ENCODE data around the gene PRKRA.

Gene PRKRA

GRCh38 chr2:178412047-178412446, 38.9 kb downstream of the PRKRA start:
- no peak for DNase-seq (ENCODE audit: extremely low spot score)
- POLR2A ChIA-PET, result no interaction called here
- CTCF ChIA-PET, result interaction anchor here (0.7 kb wide), 1 partner anchor 813 kb away, joined by 3 read pairs; no protein-coding TSS in a partner anchor
- TF ChIP-seq TARDBP (IDR thresholded peaks at IDR 0.05) (no peak), BHLHE40 (IDR thresholded peaks at IDR 0.05; ENCODE audit: borderline replicate concordance) (no peak), CTBP1 (IDR thresholded peaks at IDR 0.05; ENCODE audit: borderline replicate concordance) (no peak), LEF1 (IDR thresholded peaks at IDR 0.05; ENCODE audit: borderline replicate concordance) (no peak), HDGF (IDR thresholded peaks at IDR 0.05; ENCODE audit: borderline replicate concordance) (no peak), FOXK2 (IDR thresholded peaks at IDR 0.05) (no peak), FOXM1 (IDR thresholded peaks at IDR 0.05; ENCODE audit: borderline replicate concordance) (no peak), PKNOX1 (IDR thresholded peaks at IDR 0.05) (no peak), NFRKB (IDR thresholded peaks at IDR 0.05) (no peak), SP1 (IDR thresholded peaks at IDR 0.05) (no peak), SUZ12 (IDR thresholded peaks at IDR 0.05) (no peak), ARNT (IDR thresholded peaks at IDR 0.05) (no peak), FOXA1 (IDR thresholded peaks at IDR 0.05) (no peak), ELF4 (IDR thresholded peaks at IDR 0.05) (no peak), ZNF384 (IDR thresholded peaks at IDR 0.05) (no peak), L3MBTL2 (conservative IDR thresholded peaks at IDR 0.05) (no peak)

- ChIA-PET POLR2A (no interaction called here), CTCF (no interaction called here)
- TF ChIP-seq SP1 (IDR thresholded peaks at IDR 0.05) (no peak), FOXM1 (IDR thresholded peaks at IDR 0.05; ENCODE audit: borderline replicate concordance) (no peak), PKNOX1 (IDR thresholded peaks at IDR 0.05) (no peak), CTBP1 (IDR thresholded peaks at IDR 0.05; ENCODE audit: borderline replicate concordance) (no peak), TARDBP (IDR thresholded peaks at IDR 0.05) (no peak), LEF1 (IDR thresholded peaks at IDR 0.05; ENCODE audit: borderline replicate concordance) (no peak)
- no peak for DNase-seq (ENCODE audit: extremely low spot score)
Measured at GRCh38 chr2:178409261-178409660, 41.7 kb downstream of the PRKRA start.

- ChIA-PET CTCF (interaction anchor here (1.6 kb wide), 1 partner anchor 10 kb away, joined by 4 read pairs; no protein-coding TSS in a partner anchor), POLR2A (interaction anchor here (3.2 kb wide), 1 partner anchor 10 kb away, joined by 19 read pairs; no protein-coding TSS in a partner anchor)
- TF ChIP-seq L3MBTL2 (conservative IDR thresholded peaks at IDR 0.05), result no peak
- no peak for TF ChIP-seq FOXK2 (IDR thresholded peaks at IDR 0.05)
- no peak for TF ChIP-seq LEF1 (IDR thresholded peaks at IDR 0.05; ENCODE audit: borderline replicate concordance)
- TF ChIP-seq ARNT (IDR thresholded peaks at IDR 0.05), result no peak
- TF ChIP-seq HDGF (IDR thresholded peaks at IDR 0.05; ENCODE audit: borderline replicate concordance), result no peak
- TF ChIP-seq FOXA1 (IDR thresholded peaks at IDR 0.05), result no peak
- TF ChIP-seq ZNF384 (IDR thresholded peaks at IDR 0.05), result no peak
- TF ChIP-seq FOXM1 (IDR thresholded peaks at IDR 0.05; ENCODE audit: borderline replicate concordance), result no peak
- no peak for TF ChIP-seq PKNOX1 (IDR thresholded peaks at IDR 0.05)
- TF ChIP-seq SP1 (IDR thresholded peaks at IDR 0.05), result no peak
- no peak for TF ChIP-seq CTBP1 (IDR thresholded peaks at IDR 0.05; ENCODE audit: borderline replicate concordance)
- no peak for TF ChIP-seq BHLHE40 (IDR thresholded peaks at IDR 0.05; ENCODE audit: borderline replicate concordance)
- DNase-seq (ENCODE audit: extremely low spot score), result no peak
Measured at GRCh38 chr2:178404368-178404767, 46.6 kb downstream of the PRKRA start.

DNA sequence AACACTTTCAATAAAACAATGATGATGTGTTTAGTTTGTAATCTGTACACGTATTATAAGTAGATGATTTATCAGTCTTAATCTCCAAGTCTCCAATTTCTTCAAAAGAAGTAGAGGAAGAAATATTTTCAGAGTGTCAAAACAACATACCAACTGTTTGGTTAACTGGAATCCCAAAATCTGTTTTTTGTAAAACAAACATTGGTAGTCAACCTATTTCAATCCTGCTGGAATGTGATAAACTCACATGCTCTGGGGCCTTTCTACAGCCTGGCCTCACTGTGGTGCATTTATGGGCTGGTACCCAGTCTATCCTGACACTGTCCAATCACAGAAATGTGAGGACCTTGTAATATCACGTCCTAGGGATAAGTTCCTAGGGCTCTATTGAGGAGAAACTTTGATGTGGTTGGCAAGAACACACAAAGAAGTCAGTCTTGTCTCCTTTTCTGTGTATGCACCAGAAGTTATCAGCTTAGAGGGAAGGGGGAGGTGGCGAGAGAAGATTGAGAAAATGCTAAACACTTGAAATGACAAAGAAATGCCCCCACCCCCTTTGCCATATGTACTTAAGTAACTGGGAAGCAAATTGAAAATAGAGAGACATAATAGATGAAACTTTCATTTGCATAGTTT, 47.2 kb downstream of the PRKRA start:
- ChIA-PET POLR2A (interaction anchor here (3.2 kb wide), 1 partner anchor 10 kb away, joined by 19 read pairs; no protein-coding TSS in a partner anchor), CTCF (interaction anchor here (1.6 kb wide), 1 partner anchor 11 kb away, joined by 4 read pairs; no protein-coding TSS in a partner anchor)
- DNase-seq (ENCODE audit: extremely low spot score), result no peak
- no peak for TF ChIP-seq CTBP1 (IDR thresholded peaks at IDR 0.05; ENCODE audit: borderline replicate concordance)

GRCh38 chr2:178401994-178402437, 49.0 kb downstream of the PRKRA start:
- CTCF ChIA-PET, result interaction anchor here (0.6 kb wide), 2 partner anchors 95 to 653 kb away, joined by 3 to 4 read pairs; no protein-coding TSS in a partner anchor
- POLR2A ChIA-PET, result interaction anchor here (1.1 kb wide), 1 partner anchor 13 kb away, joined by 3 read pairs; no protein-coding TSS in a partner anchor
- TF ChIP-seq SUZ12 (IDR thresholded peaks at IDR 0.05) (no peak), BHLHE40 (IDR thresholded peaks at IDR 0.05; ENCODE audit: borderline replicate concordance) (no peak), FOXM1 (IDR thresholded peaks at IDR 0.05; ENCODE audit: borderline replicate concordance) (no peak)

GRCh38 chr2:178397002-178397605, 53.9 kb downstream of the PRKRA start:
- peak; percentile 36 for DNase-seq (ENCODE audit: extremely low spot score)
- TF ChIP-seq FOXM1 (IDR thresholded peaks at IDR 0.05; ENCODE audit: borderline replicate concordance) (no peak), ELF4 (IDR thresholded peaks at IDR 0.05) (no peak), CTBP1 (IDR thresholded peaks at IDR 0.05; ENCODE audit: borderline replicate concordance) (no peak)
- ChIA-PET CTCF (interaction anchor here (0.6 to 1.9 kb wide), 7 partner anchors 8 to 82 kb away, joined by 3 to 9 read pairs (median 4); no protein-coding TSS in a partner anchor), POLR2A (interaction anchor here (3.7 kb wide), 1 partner anchor 17 kb away, joined by 14 read pairs; no protein-coding TSS in a partner anchor)

More at GRCh38 chr2:178401994-178402437, 49.0 kb downstream of the PRKRA start:
- DNase-seq (ENCODE audit: extremely low spot score), result no peak

Measured in HEK293T (cell line).